Vagina (tissue), 2 donors: ENCODE data around the gene PCDHGA4. TPM values are rescaled to one million over a fixed set of nuclear protein-coding genes. Genes with fewer than 3 reads are reported as not detected.

Source experiments
- DNase-seq, 2 donors: peaks; one replicate each; pipeline ENCODE4 v3.0.0-alpha.2; 2017; ENCODE audit errors: extremely low spot score in 2 of 2
- H3K27ac ChIP-seq: fragments of 200-600 bp; sonication (generic); one replicate; pipeline ENCODE4 v1.5.1; 2019
- H3K27me3 ChIP-seq: fragments of 200-600 bp; sonication (generic); one replicate; pipeline ENCODE4 v1.5.1; 2019
- H3K36me3 ChIP-seq, 2 donors: fragments of 200-600 bp; sonication (generic); one replicate each; pipeline ENCODE4 v1.5.1; 2017 to 2019
- H3K4me1 ChIP-seq: fragments of 200-600 bp; sonication (generic); one replicate; pipeline ENCODE4 v1.5.1; 2019
- H3K4me3 ChIP-seq, 2 donors: fragments of 200-600 bp; sonication (generic); 1 replicate in 1 of 2; 2 replicates in 1 of 2; pipeline ENCODE4 v1.5.1; 2016 to 2019
- H3K9me3 ChIP-seq: fragments of 200-600 bp; sonication (generic); one replicate; pipeline ENCODE4 v1.5.1; 2019
- CTCF ChIP-seq, 3 experiments: fragments of 450-650 bp in 2 of 3; fragments of 200-600 bp in 1 of 3; sonication (generic) in 1 of 3; IDR thresholded peaks; one replicate each; pipeline ENCODE4 v1.5.1; 2017 to 2019; ENCODE audit warnings: antibody characterized with exemption in 3 of 3, mild to moderate bottlenecking in 2 of 3, moderate library complexity in 2 of 3
- POLR2A ChIP-seq, 2 donors: fragments of 450-650 bp; IDR thresholded peaks; one replicate each; pipeline ENCODE4 v1.6.1; 2017; ENCODE audit warnings: antibody characterized with exemption in 2 of 2, mild to moderate bottlenecking in 2 of 2, moderate library complexity in 2 of 2
- POLR2AphosphoS5 ChIP-seq, 2 donors: sonication (generic); formaldehyde crosslinking; IDR thresholded peaks; one replicate each; pipeline ENCODE4 v1.9.0; 2017; ENCODE audit warnings: antibody characterized with exemption in 2 of 2, mild to moderate bottlenecking in 2 of 2, low read depth in 1 of 2; ENCODE audit not compliant: insufficient read depth in 1 of 2
- intact Hi-C: fragments of 100-400 bp; cut with DNase I; formaldehyde crosslinking; loops from one replicate; pipeline ENCODE4 v1.15.1; 2023
- total RNA-seq: library from RNA; depleted of rRNA; stranded (reverse); fragments of >200 nt; gene quantifications from one replicate; pipeline ENCODE4 v1.2.3, GENCODE V29; 2016

Gene PCDHGA4
- total RNA-seq, 1 donor from 2014 or later = 3.9 TPM

GRCh38 chr5:141351591-141351990 lies 3.2 kb upstream of the PCDHGA4 start:
- Histone ChIP-seq H3K27me3 (no peaks in the 10 kb centered on the region), H3K9me3 (peaks cover 30% of the 10 kb centered on the region), H3K4me3 (no peak overlapping the region), H3K36me3 (no peaks in the 10 kb centered on the region), H3K27ac (no peak overlapping the region), H3K4me1 (no peaks in the 10 kb centered on the region)
- DNase-seq = no peak
- TF ChIP-seq POLR2AphosphoS5 (IDR thresholded peaks at IDR 0.05; ENCODE audit: insufficient read depth in 1 of 2, low read depth in 1 of 2) (no peak), POLR2A (IDR thresholded peaks at IDR 0.05) (no peak), CTCF (IDR thresholded peaks at IDR 0.05) (no peak)
- intact Hi-C loops = no loop called here

GRCh38 chr5:141355641-141356040 lies 820 bp downstream of the PCDHGA4 start:
- no peak for TF ChIP-seq POLR2AphosphoS5 (IDR thresholded peaks at IDR 0.05; ENCODE audit: insufficient read depth in 1 of 2, low read depth in 1 of 2)
- no peak for TF ChIP-seq POLR2A (IDR thresholded peaks at IDR 0.05)
- no peak for TF ChIP-seq CTCF (IDR thresholded peaks at IDR 0.05)
- peaks cover 50% of the 10 kb centered on the region for H3K9me3 ChIP-seq
- no peak overlapping the region for H3K4me3 ChIP-seq
- no peaks in the 10 kb centered on the region for H3K4me1 ChIP-seq
- H3K27ac ChIP-seq = no peak overlapping the region
- no peaks in the 10 kb centered on the region for H3K36me3 ChIP-seq
- no peak for DNase-seq
- H3K27me3 ChIP-seq = no peaks in the 10 kb centered on the region
- intact Hi-C loops = no loop called here

GRCh38 chr5:141356133-141356532 lies 1.3 kb downstream of the PCDHGA4 start:
- Histone ChIP-seq H3K4me3 (no peak overlapping the region), H3K27me3 (no peaks in the 10 kb centered on the region), H3K36me3 (no peaks in the 10 kb centered on the region), H3K27ac (no peak overlapping the region), H3K4me1 (no peaks in the 10 kb centered on the region), H3K9me3 (peaks cover 50% of the 10 kb centered on the region)
- TF ChIP-seq CTCF (IDR thresholded peaks at IDR 0.05) = no peak
- no peak for TF ChIP-seq POLR2AphosphoS5 (IDR thresholded peaks at IDR 0.05; ENCODE audit: insufficient read depth in 1 of 2, low read depth in 1 of 2)
- TF ChIP-seq POLR2A (IDR thresholded peaks at IDR 0.05) = no peak
- intact Hi-C loops = no loop called here
- no peak for DNase-seq

- no peak for TF ChIP-seq POLR2A (IDR thresholded peaks at IDR 0.05)
- no peak for TF ChIP-seq CTCF (IDR thresholded peaks at IDR 0.05)
- TF ChIP-seq POLR2AphosphoS5 (IDR thresholded peaks at IDR 0.05; ENCODE audit: insufficient read depth in 1 of 2, low read depth in 1 of 2) = no peak
- H3K27ac ChIP-seq = no peak overlapping the region
- H3K36me3 ChIP-seq = no peaks in the 10 kb centered on the region
- intact Hi-C loops = no loop called here
- H3K4me1 ChIP-seq = no peaks in the 10 kb centered on the region
- DNase-seq = no peak
- H3K4me3 ChIP-seq = no peak overlapping the region
- peaks cover 52% of the 10 kb centered on the region for H3K9me3 ChIP-seq
- no peaks in the 10 kb centered on the region for H3K27me3 ChIP-seq
These were observed 2.1 kb downstream of the PCDHGA4 start for GRCh38 chr5:141356950-141357349.

GRCh38 chr5:141359790-141360426 lies 5.1 kb downstream of the PCDHGA4 start, which contains the start of gene PCDHGB2:
PCDHGB2 (plus strand) TSS chr5:141359994; CDS start chr5:141360136, 142 bp downstream.
- no peak for TF ChIP-seq CTCF (IDR thresholded peaks at IDR 0.05)
- TF ChIP-seq POLR2A (IDR thresholded peaks at IDR 0.05) = no peak
- TF ChIP-seq POLR2AphosphoS5 (IDR thresholded peaks at IDR 0.05; ENCODE audit: insufficient read depth in 1 of 2, low read depth in 1 of 2) = no peak
- DNase-seq = no peak
- no peaks in the 10 kb centered on the region for H3K27me3 ChIP-seq
- intact Hi-C loops = no loop called here
- H3K36me3 ChIP-seq = no peaks in the 10 kb centered on the region
- peaks cover 67% of the 10 kb centered on the region for H3K9me3 ChIP-seq
- H3K4me3 ChIP-seq = peak within 1 kb of the TSS in 1 of 2 donors; percentile 11
- no peak within 1 kb of the TSS for H3K27ac ChIP-seq
- no peaks in the 10 kb centered on the region for H3K4me1 ChIP-seq
